ENCODE data around the gene TNFAIP8L1.

TNFAIP8L1 gene

GRCh38 chr19:4682417-4683200, 43.3 kb downstream of the TNFAIP8L1 start:
- no peak for DNase-seq (ENCODE audit: low spot score)
- TF ChIP-seq, protein P1, sequence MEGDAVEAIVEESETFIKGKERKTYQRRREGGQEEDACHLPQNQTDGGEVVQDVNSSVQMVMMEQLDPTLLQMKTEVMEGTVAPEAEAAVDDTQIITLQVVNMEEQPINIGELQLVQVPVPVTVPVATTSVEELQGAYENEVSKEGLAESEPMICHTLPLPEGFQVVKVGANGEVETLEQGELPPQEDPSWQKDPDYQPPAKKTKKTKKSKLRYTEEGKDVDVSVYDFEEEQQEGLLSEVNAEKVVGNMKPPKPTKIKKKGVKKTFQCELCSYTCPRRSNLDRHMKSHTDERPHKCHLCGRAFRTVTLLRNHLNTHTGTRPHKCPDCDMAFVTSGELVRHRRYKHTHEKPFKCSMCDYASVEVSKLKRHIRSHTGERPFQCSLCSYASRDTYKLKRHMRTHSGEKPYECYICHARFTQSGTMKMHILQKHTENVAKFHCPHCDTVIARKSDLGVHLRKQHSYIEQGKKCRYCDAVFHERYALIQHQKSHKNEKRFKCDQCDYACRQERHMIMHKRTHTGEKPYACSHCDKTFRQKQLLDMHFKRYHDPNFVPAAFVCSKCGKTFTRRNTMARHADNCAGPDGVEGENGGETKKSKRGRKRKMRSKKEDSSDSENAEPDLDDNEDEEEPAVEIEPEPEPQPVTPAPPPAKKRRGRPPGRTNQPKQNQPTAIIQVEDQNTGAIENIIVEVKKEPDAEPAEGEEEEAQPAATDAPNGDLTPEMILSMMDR (IDR thresholded peaks at IDR 0.05; ENCODE audit: extremely low read depth, missing control alignments): no peak

GRCh38 chr19:4684312-4685095, 45.2 kb downstream of the TNFAIP8L1 start:
- TF ChIP-seq, protein P1 (IDR thresholded peaks at IDR 0.05; ENCODE audit: extremely low read depth, missing control alignments): no peak
- no peak for DNase-seq (ENCODE audit: low spot score)

GRCh38 chr19:4686700-4687099, 47.4 kb downstream of the TNFAIP8L1 start:
- no peak for DNase-seq (ENCODE audit: low spot score)
- TF ChIP-seq, protein P1 (IDR thresholded peaks at IDR 0.05; ENCODE audit: extremely low read depth, missing control alignments): no peak

GRCh38 chr19:4687396-4687795, 48.1 kb downstream of the TNFAIP8L1 start:
- TF ChIP-seq, protein P1 (IDR thresholded peaks at IDR 0.05; ENCODE audit: extremely low read depth, missing control alignments): no peak
- DNase-seq (ENCODE audit: low spot score): no peak

DNA sequence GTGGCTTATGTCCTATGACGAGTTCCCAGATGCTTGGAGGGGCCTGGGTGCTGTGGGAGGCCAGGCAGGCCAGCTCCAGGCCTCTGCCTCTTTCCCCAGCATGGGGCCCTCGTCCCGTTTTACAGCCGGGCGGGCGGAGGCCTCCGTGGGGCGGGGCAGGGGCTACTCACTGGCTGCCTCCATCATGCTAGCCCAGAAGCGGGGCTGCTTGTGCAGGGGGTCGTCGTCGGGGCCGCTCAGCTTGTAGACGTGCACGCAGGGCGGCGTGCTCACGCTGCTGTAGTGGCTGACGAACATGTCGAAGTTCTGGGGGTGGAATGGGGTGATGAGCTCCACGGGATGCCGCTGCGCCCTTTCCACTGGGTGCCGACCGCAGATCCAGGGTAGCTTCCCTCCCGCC, 49.3 kb downstream of the TNFAIP8L1 start:
- TF ChIP-seq, protein P1 (IDR thresholded peaks at IDR 0.05; ENCODE audit: extremely low read depth, missing control alignments): no peak
- no peak for DNase-seq (ENCODE audit: low spot score)

DNA sequence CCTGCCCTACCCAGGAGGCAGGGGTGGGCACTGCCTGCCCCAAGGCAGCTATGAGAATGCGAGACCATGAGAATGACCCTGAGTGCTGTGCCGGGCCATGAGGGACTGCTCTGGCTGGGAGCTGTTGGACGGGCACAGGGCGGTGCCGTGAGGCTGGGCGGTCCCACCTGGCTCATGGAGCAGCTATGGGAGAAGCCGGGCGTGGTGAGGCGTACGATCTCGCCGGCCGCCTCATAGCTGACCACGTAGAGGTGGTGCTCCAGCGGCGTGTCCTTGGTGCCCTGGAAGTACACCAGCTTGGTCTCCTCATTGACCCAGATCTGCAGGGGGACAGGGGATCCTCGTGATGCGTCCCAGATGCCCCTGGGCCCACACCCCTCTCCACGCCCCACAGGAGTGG, 50.1 kb downstream of the TNFAIP8L1 start:
- no peak for DNase-seq (ENCODE audit: low spot score)
- TF ChIP-seq, protein P1 (IDR thresholded peaks at IDR 0.05; ENCODE audit: extremely low read depth, missing control alignments): no peak

DNA sequence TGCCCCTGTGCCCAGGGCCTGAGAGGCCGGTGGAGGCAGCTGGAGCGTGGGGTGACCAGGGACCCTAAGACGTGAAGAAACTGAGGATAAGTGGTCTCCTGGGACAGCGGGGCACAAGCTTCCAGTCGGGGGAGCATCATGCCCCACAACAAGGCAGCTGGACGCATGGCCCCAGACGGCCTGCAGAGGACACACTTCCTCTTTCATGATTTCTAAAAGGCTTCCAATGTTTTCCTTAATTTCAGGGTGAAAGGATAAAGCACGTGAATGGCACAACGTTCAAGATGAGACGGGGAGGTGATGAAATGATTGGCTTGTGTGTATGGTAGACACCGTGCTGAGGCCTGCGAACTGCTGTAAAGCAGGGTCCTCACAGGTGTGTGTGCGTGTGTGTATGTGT, 51.0 kb downstream of the TNFAIP8L1 start:
- no peak for DNase-seq (ENCODE audit: low spot score)
- TF ChIP-seq, protein P1 (IDR thresholded peaks at IDR 0.05; ENCODE audit: extremely low read depth, missing control alignments): no peak

Measured in GM20000 (cell line).